Epithelial cell of proximal tubule (primary cell): ENCODE data around the gene REPS1. TPM values are rescaled to one million over a fixed set of nuclear protein-coding genes. Genes with fewer than 3 reads are reported as not detected.

ENCODE experiments used
- DNase-seq: peaks from one replicate; pipeline ENCODE4 v3.0.0-alpha.2; 2011; ENCODE audit warnings: low read depth
- H3K4me3 ChIP-seq: 2 replicates; pipeline ENCODE4 v1.5.1; 2011; ENCODE audit warnings: low read depth, mild to moderate bottlenecking, low read length
- total RNA-seq: library from RNA; depleted of rRNA; stranded (reverse); fragments of >200 nt; gene quantifications from 2 replicates; pipeline ENCODE4 v1.2.3, GENCODE V29; 2015
- TF ChIP-seq, protein P1 (sequence below): conservative IDR thresholded peaks from 2 replicates; pipeline ENCODE4 v1.5.1; 2012; ENCODE audit warnings: low read depth, mild to moderate bottlenecking, low read length

REPS1 gene
- total RNA-seq, 1 donor from 2014 or later: 26.8 TPM

GRCh38 chr6:138963531-138963930, 24.5 kb downstream of the REPS1 start:
- H3K4me3 ChIP-seq: no peak overlapping the region
- DNase-seq: no peak
- TF ChIP-seq, protein P1, sequence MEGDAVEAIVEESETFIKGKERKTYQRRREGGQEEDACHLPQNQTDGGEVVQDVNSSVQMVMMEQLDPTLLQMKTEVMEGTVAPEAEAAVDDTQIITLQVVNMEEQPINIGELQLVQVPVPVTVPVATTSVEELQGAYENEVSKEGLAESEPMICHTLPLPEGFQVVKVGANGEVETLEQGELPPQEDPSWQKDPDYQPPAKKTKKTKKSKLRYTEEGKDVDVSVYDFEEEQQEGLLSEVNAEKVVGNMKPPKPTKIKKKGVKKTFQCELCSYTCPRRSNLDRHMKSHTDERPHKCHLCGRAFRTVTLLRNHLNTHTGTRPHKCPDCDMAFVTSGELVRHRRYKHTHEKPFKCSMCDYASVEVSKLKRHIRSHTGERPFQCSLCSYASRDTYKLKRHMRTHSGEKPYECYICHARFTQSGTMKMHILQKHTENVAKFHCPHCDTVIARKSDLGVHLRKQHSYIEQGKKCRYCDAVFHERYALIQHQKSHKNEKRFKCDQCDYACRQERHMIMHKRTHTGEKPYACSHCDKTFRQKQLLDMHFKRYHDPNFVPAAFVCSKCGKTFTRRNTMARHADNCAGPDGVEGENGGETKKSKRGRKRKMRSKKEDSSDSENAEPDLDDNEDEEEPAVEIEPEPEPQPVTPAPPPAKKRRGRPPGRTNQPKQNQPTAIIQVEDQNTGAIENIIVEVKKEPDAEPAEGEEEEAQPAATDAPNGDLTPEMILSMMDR: no peak

- TF ChIP-seq, protein P1: no peak
- no peak for DNase-seq
- no peak overlapping the region for H3K4me3 ChIP-seq
These were observed 24.9 kb downstream of the REPS1 start for GRCh38 chr6:138963119-138963518.

- DNase-seq: no peak
These were observed 28.5 kb downstream of the REPS1 start for GRCh38 chr6:138959521-138959920.

GRCh38 chr6:138958595-138958994, 29.5 kb downstream of the REPS1 start:
- TF ChIP-seq, protein P1: no peak
- no peak for DNase-seq
- no peak overlapping the region for H3K4me3 ChIP-seq

More at GRCh38 chr6:138959521-138959920, 28.5 kb downstream of the REPS1 start:
- TF ChIP-seq, protein P1: no peak
- H3K4me3 ChIP-seq: no peak overlapping the region

- no peak for DNase-seq
- TF ChIP-seq, protein P1: no peak
- no peak overlapping the region for H3K4me3 ChIP-seq
These were observed 30.1 kb downstream of the REPS1 start for GRCh38 chr6:138957903-138958302.

DNA sequence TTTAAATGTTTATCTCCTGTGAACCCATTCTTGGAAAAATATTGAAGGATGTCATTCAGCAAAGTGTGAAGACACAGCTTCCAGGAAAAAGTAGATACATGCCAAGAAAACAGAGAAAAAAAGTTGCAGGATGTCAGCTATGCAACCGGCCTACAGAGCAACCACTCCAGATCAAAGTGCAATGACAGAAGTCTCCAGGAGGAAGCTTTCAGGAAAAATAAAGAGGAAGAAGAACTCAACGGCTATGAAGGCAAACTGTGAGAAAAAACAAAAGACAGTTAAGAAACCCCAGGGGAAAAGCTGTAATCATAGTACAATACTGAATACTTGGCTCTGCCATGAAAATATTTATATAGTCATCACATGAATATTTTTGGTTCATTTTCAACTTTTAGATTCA, 30.6 kb downstream of the REPS1 start:
- TF ChIP-seq, protein P1: no peak

DNA sequence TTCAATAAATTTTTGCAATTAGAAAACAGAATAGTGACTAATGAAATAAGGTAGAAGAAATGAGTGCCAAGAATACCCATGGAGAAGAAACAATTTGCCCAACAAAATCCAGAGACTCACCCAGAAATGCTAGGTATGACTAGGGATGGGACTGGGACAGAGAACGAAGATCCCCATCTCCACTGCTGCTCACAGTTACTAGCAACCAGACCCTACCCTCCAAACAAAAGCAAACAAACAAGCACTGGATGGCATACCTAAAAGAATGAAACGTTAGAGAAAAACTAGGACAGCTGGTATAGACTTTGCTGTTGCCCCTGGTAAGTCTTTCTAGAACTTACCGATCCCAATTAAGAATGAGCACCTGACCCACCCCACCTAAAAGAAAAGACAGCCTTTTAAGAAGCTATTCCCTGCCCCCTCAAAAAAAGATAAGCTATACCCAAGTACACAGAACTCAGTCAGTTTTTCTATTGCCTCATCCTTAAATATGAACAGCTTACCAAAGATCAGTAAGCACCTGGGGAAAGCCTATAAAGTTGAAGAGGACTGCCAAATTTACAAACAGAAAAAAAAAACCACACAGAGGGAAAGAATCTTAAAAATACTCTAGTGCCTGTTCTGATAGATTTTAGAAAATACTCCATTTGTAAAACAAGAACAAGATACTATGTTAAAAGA, 31.7 kb downstream of the REPS1 start:
- no peak overlapping the region for H3K4me3 ChIP-seq
- no peak for DNase-seq
- TF ChIP-seq, protein P1: no peak

More for the DNA sequence above, 30.6 kb downstream of the REPS1 start:
- DNase-seq: no peak
- H3K4me3 ChIP-seq: no peak overlapping the region
